NCI-H146 (cell line): ENCODE results near the gene ARHGAP12.
"Not testable (repeated sequence)": the region's sequence is repeated elsewhere in the genome, so short reads cannot be mapped to it uniquely, and the experiment has no call there.

ENCODE experiments used
- DNase-seq: peaks from one replicate; lab custom pipeline; 2025; lab: John Stamatoyannopoulos, UW

Gene ARHGAP12

DNA sequence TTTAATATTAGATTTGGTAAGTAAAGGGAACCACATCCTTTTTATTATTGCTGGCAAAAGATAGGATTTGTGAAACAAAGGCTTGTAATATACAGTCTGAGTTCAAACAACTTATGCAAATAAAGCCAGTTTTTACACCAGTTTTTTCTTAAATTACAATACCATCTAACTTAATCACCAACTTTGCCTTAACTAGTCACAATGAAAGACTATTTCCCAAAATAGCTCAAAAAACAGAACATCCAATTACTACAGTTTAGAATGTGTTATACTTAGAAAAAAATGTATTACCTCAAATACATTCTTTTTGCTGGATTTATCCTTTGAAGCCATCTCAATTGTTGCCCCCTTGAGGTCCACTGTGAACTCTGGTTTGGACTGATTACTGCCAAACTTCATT is 108.5 kb downstream of the ARHGAP12 start:
- DNase-seq: no peak

DNA sequence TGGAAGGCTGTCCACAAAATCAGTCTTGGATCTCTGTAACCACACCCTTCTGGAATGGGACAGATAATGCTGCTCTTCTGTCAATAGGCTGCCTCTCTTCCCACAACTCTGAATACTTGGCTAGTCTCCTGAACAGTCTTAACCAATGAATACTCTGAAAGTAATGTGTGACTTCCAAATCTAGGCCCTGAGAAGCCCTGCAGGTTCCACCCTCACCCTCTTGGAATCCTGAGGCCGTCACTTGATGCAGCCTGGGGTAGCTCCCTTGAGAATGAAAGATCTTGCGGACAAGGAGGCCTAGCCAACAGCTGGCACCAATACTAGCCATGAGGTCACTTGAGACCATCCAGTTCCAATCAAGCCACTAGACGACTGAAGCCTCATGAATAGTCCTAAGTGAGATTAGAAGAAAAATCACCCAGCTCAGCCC is 109.2 kb downstream of the ARHGAP12 start:
- no peak for DNase-seq

- no peak for DNase-seq
Measured at GRCh38 chr10:31816318-31816717, 112.3 kb downstream of the ARHGAP12 start.

DNA sequence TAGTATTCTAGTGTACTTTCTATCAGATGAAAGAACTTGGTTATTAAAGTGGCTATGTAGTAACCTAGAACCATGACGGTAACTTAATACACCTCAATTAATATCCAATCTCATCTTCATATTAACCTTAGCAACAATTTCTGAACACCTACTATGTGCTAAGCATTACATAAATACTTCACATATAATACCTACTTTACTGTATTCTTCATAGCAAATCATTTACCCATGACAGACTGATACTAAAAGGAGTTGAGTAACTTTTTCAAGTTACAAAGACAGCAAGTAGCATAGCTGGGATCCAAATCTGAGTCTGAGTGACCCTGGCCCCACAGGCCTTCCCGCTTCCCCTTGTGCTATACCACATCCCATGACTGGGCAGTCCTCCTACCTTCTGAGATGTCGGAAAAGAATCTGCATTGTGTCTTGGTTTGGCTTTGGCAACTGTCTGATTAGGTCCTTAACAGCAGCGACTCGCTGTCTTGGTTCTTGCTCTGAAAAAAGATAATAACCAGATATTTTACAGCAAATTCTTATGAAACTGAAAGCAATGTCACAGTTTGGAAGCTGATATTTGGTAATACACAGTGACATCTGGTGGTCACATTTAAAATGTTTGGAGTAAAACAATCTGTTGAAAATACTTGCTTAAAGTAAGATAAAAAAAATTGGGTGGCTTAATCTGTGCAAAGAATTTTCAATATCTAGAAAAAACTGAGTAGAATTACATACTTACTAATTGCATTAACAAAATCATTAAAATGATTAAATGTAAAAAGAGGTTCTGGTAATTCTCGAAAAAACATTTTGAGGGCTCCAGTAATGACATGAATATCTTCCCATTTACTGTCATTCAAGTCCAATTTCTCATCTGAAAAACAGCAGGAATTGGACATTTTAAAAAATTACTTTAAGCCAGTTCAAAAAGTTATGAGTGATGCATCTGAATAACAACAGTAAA is 120.1 kb downstream of the ARHGAP12 start:
- peak; percentile 3 for DNase-seq

DNA sequence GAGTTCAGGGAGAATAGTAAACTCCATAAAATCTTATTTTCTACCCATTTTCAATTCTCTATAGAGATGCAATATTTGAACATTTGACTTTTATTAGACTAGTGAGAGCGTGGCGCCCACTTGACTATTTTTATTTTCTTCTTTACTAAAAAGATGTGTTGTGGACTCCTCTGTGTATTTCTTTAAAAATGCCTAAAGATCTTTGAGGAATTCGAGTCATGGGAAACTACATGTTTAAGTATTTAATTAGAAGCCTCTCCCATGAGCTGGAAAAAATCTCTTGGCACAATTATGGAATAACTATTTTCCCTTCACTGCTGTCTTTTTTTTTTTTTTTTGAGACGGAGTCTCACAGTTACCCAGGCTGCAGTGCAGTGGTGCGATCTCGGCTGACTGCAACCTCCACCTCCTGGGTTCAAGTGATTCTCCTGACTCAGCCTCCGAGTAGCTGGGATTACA is 124.2 kb downstream of the ARHGAP12 start:
- no peak for DNase-seq

- no peak for DNase-seq
Measured at GRCh38 chr10:31803606-31804351, 124.9 kb downstream of the ARHGAP12 start.

- DNase-seq: no peak
Measured at GRCh38 chr10:31799181-31799580, 129.4 kb downstream of the ARHGAP12 start.

DNA sequence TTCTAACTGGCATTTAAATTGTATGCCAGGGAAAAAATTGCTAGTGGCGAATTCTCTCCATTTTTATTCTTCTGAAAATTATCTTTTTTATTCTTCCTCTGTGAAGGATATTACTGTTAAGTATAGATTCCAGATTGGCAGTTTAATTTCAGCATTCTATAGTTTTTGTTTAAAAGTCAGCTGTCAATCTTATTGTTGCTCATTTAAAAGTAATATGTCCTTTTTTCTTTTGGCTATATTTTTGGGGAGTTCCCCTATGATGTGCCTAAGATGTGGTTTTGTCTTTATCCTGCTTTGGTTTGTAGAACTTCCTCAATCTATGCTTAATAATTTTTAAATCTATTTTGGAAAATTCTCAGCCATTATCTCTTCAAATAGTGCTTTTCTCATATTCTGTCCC is 135.9 kb downstream of the ARHGAP12 start:
- DNase-seq: no peak

- no peak for DNase-seq
Measured at GRCh38 chr10:31789555-31789954, 139.1 kb downstream of the ARHGAP12 start.

GRCh38 chr10:31782701-31783100 is 145.9 kb downstream of the ARHGAP12 start:
- DNase-seq: no peak

DNA sequence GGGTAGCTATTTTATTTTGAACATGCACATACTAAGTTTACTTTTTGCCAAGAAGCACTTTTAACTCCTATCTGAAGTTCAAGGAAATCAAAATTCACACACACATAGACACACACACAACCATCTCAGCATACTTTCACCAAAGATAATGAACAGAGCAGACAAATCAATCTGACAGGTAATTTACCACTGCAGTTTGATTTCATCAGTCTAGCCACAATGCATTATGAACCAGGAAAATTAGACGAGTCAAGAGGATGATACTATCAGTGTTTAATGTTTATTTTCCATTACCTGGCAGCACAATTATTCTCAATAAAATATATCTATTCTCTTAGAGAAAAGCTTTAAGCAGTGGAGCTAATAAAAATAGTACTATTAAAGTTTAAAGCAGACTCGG is 147.9 kb downstream of the ARHGAP12 start:
- no peak for DNase-seq

DNA sequence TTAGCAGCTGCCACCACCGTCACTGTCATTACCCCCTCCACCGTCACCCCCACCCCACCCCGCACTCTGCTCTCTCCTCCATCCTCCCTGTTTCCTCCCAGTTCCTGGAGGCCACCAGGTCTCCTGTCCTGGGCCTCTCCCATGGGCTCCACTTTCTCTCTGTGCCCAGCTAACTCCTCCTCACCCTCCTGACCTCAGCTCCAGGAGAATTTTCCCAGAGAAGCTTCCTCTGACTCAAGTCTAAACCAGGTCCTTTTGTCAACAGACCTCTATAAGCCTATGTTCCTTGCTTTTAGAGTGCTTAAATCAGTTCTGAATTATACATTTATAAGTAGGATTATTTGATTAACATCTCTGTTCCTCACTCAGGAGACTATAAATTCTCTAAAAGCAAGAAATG is 150.0 kb downstream of the ARHGAP12 start:
- DNase-seq: no peak

- DNase-seq: no peak
Measured at GRCh38 chr10:31776159-31776558, 152.5 kb downstream of the ARHGAP12 start.

DNA sequence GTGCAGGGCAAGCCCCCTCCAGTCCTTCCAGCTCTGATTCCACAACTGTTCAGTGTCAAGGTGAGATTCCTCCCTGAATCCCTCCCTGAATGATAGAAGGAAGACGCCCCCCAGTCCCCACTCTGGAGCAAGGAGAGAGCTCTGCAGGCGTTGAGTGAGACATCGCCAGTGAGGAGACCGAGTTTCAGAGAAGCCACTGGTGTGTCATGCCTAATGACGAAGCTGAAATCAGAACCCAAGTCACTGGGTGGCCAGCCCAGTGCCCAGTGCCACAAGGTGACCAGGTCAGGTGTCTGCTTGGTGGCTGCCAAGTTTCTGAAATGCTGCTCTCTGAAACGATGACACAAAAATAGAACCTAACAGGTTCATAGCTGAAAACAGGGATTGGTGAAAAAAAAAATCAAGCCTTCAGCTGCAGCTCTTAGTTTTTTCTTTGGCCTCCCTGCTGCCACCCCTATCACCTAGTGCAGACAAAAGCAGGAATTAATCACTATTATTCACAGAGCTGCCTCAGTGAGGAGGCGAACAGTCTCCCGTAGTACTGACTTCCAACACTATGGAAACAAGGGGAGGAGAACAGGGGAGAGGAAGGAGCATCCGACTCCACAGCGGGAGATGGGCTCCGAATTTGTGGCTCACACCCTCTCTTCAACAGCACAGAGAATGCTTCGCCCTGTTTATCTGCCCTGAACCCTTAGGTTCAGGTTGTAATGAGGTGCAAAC is 153.5 kb downstream of the ARHGAP12 start:
- no peak for DNase-seq

DNA sequence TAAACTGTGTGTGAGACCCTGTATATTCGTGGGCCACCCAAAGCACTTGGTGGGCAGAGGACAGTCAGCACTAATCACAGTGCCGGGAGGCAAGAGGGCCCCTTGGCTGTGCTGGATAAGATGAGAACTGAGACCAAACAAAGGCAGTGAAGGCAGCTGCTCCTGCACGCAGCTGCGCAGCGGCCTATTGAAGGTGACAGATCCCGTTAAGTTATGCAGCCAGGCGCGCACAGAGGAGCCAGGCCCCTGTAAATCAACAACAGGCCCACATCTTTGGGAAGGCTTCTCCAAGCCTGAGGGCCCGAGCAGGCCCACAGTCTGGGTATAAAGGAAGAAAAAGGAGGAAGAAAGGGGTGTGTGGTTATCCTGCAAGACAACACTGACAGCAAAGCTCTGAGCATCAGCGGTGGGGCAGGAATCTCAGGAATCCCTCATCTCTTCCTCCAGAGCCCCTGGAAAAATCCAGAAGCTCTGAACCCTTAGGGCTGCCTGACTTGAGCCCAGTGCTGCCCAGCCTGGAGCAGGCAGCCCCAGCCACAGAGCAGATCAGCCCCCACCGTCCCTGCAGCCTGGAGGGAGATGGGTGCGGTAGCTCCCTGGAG is 154.2 kb downstream of the ARHGAP12 start:
- DNase-seq: peak; percentile 75

DNA sequence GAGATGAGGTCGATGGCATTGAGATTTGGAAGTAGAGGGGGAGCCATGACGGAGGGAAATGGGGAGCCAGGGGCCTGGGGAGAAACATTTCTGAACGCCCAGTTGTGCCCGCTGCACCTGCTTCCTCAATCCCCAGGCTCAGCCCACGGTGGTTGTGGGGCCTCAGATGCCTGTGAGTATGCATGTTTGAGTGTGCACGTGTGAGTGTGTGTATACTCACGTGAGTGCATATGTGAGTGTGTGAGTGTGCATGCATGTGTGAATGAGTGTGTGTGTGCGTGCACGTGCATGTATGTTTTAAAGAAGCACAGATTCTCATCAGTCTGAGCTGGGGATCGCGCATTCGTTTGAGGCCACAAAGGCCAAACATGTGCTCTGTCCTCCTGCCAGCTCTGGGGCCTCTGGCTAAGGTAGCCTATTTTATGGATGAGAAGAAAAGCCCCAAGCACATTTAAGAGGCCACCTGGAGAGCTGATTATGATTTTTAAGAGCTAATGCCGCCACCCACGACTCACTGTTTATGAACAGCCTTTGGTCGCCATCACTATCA is 154.8 kb downstream of the ARHGAP12 start:
- DNase-seq: peak; percentile 74

GRCh38 chr10:31771331-31771831 is 157.2 kb downstream of the ARHGAP12 start:
- DNase-seq: no peak

GRCh38 chr10:31770307-31770902 is 158.2 kb downstream of the ARHGAP12 start:
- peak; percentile 38 for DNase-seq

DNA sequence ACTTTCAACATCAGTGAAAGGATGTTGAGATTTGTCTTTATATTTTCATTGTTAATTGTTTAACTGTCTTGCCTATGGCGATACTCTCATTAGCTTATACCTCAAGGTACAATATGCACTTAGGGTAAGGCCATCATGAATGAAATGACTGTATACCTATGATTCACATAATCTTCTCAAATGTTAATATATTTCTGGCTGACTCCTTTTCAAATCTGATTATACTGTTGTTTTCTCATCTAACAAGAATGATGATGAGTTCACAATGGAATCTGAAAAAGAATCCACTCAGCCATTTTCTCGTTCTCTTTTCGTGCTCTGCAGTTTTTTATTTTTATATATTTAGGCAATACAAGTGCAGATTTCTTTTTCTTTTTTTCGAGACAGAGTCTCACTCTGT is 159.1 kb downstream of the ARHGAP12 start:
- no peak for DNase-seq

DNA sequence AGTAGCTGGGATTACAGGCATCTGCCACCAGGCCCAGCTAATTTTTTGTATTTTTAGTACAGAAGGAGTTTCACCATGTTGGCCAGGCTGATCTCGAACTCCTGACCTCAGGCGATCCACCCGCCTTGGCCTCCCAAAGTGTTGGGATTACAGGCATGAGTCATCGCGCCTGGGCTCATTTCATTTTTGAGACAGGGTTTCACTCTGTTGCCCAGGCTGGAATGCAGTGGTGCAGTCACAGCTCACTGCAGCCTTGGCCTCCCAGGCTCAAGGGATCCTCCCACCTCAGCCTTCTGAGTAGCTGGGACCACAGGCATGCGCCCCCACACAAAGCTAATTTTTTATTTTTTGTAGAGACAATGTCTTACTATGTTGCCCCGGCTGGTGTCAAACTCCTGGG is 159.7 kb downstream of the ARHGAP12 start:
- DNase-seq: not testable (repeated sequence)

DNA sequence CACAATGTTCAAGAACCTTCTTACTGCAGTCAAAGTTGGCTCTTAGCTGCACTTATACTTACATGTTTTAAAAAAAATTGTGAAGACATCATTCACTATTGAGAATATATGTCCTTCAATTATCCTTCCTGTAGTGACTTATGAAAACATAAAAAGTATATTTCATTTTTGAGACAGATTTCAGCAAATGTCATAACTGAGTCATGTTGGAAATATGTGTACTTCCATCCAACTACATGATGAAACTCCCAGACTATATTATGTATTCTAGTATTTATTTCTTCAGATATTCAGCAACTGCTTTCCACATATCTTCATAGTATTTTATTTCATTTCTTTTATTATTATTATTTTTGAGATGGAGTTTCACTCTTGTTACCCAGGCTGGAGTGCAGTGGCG is 160.2 kb downstream of the ARHGAP12 start:
- no peak for DNase-seq
